ENCODE data around the gene SPRED2.

SPRED2 gene

DNA sequence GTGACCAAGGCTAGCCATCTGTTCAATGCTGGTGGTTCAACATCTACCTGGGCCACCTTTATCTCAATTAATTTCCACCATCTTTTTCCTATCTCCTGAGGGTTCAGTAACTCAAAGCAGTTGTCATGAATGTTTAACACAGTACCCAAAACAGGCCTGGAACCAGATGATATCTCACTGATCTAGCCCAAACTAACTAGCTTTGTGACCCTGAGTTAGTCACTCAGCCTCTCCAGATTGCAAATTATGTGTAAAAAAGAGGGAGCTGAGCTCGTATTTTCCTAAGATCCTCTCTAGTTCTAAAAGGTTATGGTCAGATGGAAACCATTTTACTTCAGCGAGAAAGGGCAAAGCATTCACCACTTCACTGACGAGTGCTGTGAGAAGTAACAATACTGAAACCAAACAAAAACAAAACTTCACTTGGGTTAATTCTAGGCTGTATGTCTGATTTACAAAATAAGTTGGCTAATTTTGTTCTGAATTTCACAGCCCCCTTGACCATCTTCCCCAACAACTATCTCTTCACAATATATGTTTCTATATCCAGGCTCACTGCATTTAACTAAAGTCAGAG is 14.8 kb downstream of the SPRED2 start:
- no peak for TF ChIP-seq EZH2phosphoT487 (IDR thresholded peaks at IDR 0.05; ENCODE audit: borderline replicate concordance, low read length)
- TF ChIP-seq, protein P1, sequence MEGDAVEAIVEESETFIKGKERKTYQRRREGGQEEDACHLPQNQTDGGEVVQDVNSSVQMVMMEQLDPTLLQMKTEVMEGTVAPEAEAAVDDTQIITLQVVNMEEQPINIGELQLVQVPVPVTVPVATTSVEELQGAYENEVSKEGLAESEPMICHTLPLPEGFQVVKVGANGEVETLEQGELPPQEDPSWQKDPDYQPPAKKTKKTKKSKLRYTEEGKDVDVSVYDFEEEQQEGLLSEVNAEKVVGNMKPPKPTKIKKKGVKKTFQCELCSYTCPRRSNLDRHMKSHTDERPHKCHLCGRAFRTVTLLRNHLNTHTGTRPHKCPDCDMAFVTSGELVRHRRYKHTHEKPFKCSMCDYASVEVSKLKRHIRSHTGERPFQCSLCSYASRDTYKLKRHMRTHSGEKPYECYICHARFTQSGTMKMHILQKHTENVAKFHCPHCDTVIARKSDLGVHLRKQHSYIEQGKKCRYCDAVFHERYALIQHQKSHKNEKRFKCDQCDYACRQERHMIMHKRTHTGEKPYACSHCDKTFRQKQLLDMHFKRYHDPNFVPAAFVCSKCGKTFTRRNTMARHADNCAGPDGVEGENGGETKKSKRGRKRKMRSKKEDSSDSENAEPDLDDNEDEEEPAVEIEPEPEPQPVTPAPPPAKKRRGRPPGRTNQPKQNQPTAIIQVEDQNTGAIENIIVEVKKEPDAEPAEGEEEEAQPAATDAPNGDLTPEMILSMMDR (IDR thresholded peaks at IDR 0.05; ENCODE audit: low read depth, low read length, poor library complexity, severe bottlenecking), result no peak
- H3K9me2 ChIP-seq (replicated peaks; ENCODE audit: control insufficient read depth, low read length), result no peaks in the 10 kb centered on the region
- peaks cover 85% of the 10 kb centered on the region for H3K79me2 ChIP-seq (ENCODE audit: control insufficient read depth, low read length)
- H3K36me3 ChIP-seq (ENCODE audit: control insufficient read depth, low read length), result no peaks in the 10 kb centered on the region
- peaks cover 5% of the 10 kb centered on the region; the same call in 1 of the 2 replicates for H3F3A ChIP-seq (ENCODE audit: control insufficient read depth, insufficient read depth)
- no peaks in the 10 kb centered on the region for H3K27me3 ChIP-seq (ENCODE audit: control insufficient read depth, low read length)
- peaks cover 47% of the 10 kb centered on the region for H3K4me1 ChIP-seq (ENCODE audit: control insufficient read depth, low read length)
- no peaks in the 10 kb centered on the region for H3K9me3 ChIP-seq (ENCODE audit: control insufficient read depth, insufficient read depth, low read length)
- H3K4me2 ChIP-seq (ENCODE audit: low read length), result no peak overlapping the region
- no peak overlapping the region for H3K4me3 ChIP-seq (ENCODE audit: low read length)
- no peak overlapping the region for H3K27ac ChIP-seq (ENCODE audit: low read depth, low read length)
- H4K20me1 ChIP-seq (ENCODE audit: control insufficient read depth, insufficient read depth, low read depth, low read length), result no peaks in the 10 kb centered on the region

DNA sequence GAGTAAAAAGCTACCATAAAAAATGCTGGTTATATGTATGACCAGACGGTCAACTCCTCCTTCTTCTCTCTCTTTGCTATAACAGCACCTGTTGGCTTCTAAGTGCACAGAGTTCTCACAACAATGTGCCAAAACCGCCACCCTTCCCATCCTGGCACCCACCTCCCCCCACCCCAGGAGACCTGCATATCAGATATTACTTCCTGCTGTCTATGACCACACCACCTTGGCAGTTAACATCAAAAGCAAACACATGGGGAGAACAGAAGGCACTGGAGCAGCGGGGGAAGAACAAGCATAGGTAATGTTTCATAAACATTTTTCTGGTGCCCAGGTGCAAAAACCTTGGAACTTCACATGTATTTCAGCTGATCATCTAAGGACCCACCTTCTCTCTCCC is 15.5 kb downstream of the SPRED2 start:
- no peak overlapping the region for H3K4me2 ChIP-seq (ENCODE audit: low read length)
- H3K9me2 ChIP-seq (replicated peaks; ENCODE audit: control insufficient read depth, low read length), result no peaks in the 10 kb centered on the region
- H3K79me2 ChIP-seq (ENCODE audit: control insufficient read depth, low read length), result peaks cover 86% of the 10 kb centered on the region
- H4K20me1 ChIP-seq (ENCODE audit: control insufficient read depth, insufficient read depth, low read depth, low read length), result no peaks in the 10 kb centered on the region
- no peaks in the 10 kb centered on the region for H3K27me3 ChIP-seq (ENCODE audit: control insufficient read depth, low read length)
- H3K9me3 ChIP-seq (ENCODE audit: control insufficient read depth, insufficient read depth, low read length), result no peaks in the 10 kb centered on the region
- no peak overlapping the region for H3K27ac ChIP-seq (ENCODE audit: low read depth, low read length)
- peaks cover 47% of the 10 kb centered on the region for H3K4me1 ChIP-seq (ENCODE audit: control insufficient read depth, low read length)
- peaks cover 5% of the 10 kb centered on the region; the same call in 1 of the 2 replicates for H3F3A ChIP-seq (ENCODE audit: control insufficient read depth, insufficient read depth)
- H3K4me3 ChIP-seq (ENCODE audit: low read length), result no peak overlapping the region
- TF ChIP-seq, protein P1 (IDR thresholded peaks at IDR 0.05; ENCODE audit: low read depth, low read length, poor library complexity, severe bottlenecking), result no peak
- TF ChIP-seq EZH2phosphoT487 (IDR thresholded peaks at IDR 0.05; ENCODE audit: borderline replicate concordance, low read length), result no peak
- H3K36me3 ChIP-seq (ENCODE audit: control insufficient read depth, low read length), result no peaks in the 10 kb centered on the region

DNA sequence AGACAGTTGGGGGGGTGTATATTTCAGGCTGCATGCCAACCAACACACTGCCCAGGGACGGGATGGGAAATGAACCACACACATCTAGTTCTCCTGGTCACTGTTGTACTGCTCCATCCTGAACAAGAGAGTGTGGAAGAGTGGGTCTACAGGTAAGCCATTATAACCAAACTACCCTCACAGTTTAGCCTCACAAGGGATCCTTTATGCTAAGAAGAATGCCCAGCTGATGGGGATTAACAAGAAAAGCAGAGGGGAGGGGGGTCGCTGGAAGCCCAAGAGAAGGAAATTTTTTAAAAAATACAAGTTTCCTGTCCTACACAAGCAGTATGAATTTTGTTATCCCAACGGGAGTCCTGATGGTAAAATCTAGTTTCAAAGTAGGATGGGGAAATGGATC is 16.1 kb downstream of the SPRED2 start:
- Histone ChIP-seq H3K36me3 (ENCODE audit: control insufficient read depth, low read length) (no peaks in the 10 kb centered on the region), H3K9me2 (replicated peaks; ENCODE audit: control insufficient read depth, low read length) (no peaks in the 10 kb centered on the region), H3K4me1 (ENCODE audit: control insufficient read depth, low read length) (peaks cover 45% of the 10 kb centered on the region), H3K4me2 (ENCODE audit: low read length) (no peak overlapping the region), H3K27me3 (ENCODE audit: control insufficient read depth, low read length) (no peaks in the 10 kb centered on the region), H3K4me3 (ENCODE audit: low read length) (no peak overlapping the region), H4K20me1 (ENCODE audit: control insufficient read depth, insufficient read depth, low read depth, low read length) (no peaks in the 10 kb centered on the region), H3K27ac (ENCODE audit: low read depth, low read length) (no peak overlapping the region), H3F3A (ENCODE audit: control insufficient read depth, insufficient read depth) (peaks cover 4% of the 10 kb centered on the region; the same call in 1 of the 2 replicates), H3K79me2 (ENCODE audit: control insufficient read depth, low read length) (peaks cover 84% of the 10 kb centered on the region), H3K9me3 (ENCODE audit: control insufficient read depth, insufficient read depth, low read length) (no peaks in the 10 kb centered on the region)
- no peak for TF ChIP-seq EZH2phosphoT487 (IDR thresholded peaks at IDR 0.05; ENCODE audit: borderline replicate concordance, low read length)
- TF ChIP-seq, protein P1 (IDR thresholded peaks at IDR 0.05; ENCODE audit: low read depth, low read length, poor library complexity, severe bottlenecking), result no peak
